ENCODE data around the gene NBEAL1. TPM values are rescaled to one million over a fixed set of nuclear protein-coding genes. Genes with fewer than 3 reads are reported as not detected.
"Not testable (repeated sequence)": the region's sequence is repeated elsewhere in the genome, so short reads cannot be mapped to it uniquely, and the experiment has no call there.

Gene NBEAL1
- total RNA-seq, 1 donor from 2014 or later = 18.0 TPM

DNA sequence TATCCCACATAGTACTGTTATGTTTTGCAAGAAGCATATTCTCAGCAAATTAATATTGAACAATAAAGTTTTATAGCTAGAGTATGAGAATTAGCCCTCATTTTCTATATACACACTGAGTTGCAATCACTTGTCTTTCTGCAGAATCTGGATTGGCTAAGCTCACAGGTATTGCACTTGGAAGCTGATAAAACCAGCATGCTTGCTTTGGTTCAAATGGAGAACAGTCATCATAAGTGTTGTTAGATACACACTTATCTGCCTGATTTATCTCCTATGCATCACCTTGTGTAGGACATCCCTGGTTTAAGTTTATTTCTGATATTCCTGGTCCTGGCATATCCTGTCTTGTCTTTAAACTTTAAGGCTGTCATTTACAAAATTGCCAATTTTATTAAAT, 186.2 kb downstream of the NBEAL1 start:
- Histone ChIP-seq H3K4me1 (no peaks in the 10 kb centered on the region), H3K36me3 (peaks cover 84% of the 10 kb centered on the region), H3K4me3 (no peak overlapping the region), H3K27me3 (ENCODE audit: low read depth) (no peaks in the 10 kb centered on the region), H3K27ac (replicated peaks) (no peak overlapping the region), H3K9me3 (replicated peaks) (no peaks in the 10 kb centered on the region)
- intact Hi-C loops (cut with micrococcal nuclease) = no loop called here
- TF ChIP-seq, protein P1, sequence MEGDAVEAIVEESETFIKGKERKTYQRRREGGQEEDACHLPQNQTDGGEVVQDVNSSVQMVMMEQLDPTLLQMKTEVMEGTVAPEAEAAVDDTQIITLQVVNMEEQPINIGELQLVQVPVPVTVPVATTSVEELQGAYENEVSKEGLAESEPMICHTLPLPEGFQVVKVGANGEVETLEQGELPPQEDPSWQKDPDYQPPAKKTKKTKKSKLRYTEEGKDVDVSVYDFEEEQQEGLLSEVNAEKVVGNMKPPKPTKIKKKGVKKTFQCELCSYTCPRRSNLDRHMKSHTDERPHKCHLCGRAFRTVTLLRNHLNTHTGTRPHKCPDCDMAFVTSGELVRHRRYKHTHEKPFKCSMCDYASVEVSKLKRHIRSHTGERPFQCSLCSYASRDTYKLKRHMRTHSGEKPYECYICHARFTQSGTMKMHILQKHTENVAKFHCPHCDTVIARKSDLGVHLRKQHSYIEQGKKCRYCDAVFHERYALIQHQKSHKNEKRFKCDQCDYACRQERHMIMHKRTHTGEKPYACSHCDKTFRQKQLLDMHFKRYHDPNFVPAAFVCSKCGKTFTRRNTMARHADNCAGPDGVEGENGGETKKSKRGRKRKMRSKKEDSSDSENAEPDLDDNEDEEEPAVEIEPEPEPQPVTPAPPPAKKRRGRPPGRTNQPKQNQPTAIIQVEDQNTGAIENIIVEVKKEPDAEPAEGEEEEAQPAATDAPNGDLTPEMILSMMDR (IDR thresholded peaks at IDR 0.05; ENCODE audit: borderline replicate concordance) = no peak
- DNase-seq = no peak

DNA sequence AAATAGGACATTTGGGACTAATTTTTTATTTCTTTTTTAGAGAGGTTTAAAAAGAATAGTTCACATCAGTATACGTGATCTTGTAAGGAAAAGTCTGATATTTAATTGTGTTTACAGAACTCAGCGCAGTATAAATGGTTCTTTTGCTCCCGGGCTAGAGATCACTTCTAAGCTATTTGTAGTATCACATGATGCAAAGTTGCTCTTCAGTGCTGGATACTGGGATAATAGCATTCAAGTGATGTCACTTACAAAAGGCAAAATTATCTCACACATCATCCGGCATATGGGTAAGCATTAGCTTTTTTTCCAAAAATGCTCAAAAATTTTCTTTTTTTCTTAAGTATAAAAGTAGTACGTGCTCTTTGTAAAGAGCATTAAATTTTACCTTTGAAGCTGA, 186.8 kb downstream of the NBEAL1 start:
- intact Hi-C loops (cut with micrococcal nuclease) = no loop called here
- Histone ChIP-seq H3K4me1 (no peaks in the 10 kb centered on the region), H3K9me3 (replicated peaks) (no peaks in the 10 kb centered on the region), H3K4me3 (no peak overlapping the region), H3K27me3 (ENCODE audit: low read depth) (no peaks in the 10 kb centered on the region), H3K27ac (replicated peaks) (no peak overlapping the region), H3K36me3 (peaks cover 84% of the 10 kb centered on the region)
- TF ChIP-seq, protein P1 (IDR thresholded peaks at IDR 0.05; ENCODE audit: borderline replicate concordance) = no peak
- DNase-seq = no peak

DNA sequence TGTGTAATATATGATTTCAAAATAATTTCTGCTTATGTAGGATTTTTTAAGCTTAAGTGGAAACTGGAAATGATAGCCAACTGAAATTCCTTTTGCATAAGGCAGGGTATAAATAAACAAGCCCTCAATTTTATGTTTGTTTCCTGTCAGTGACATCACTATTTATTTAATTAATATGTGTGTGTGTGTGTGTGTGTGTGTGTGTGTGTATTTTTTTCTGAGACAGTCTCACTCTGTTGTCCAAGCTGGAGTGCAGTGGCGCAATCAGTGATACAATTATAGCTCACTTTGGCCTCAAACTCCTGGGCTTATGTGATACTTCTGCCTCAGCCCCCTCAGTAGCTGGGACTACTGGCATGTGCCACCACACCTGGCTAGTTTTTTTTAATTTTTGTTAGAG, 194.9 kb downstream of the NBEAL1 start:
- DNase-seq = no peak
- intact Hi-C loops (cut with micrococcal nuclease) = no loop called here
- Histone ChIP-seq H3K27ac (replicated peaks) (no peak overlapping the region), H3K27me3 (ENCODE audit: low read depth) (no peaks in the 10 kb centered on the region), H3K4me3 (no peak overlapping the region), H3K36me3 (peaks cover 52% of the 10 kb centered on the region), H3K4me1 (no peaks in the 10 kb centered on the region), H3K9me3 (replicated peaks) (no peaks in the 10 kb centered on the region)
- TF ChIP-seq, protein P1 (IDR thresholded peaks at IDR 0.05; ENCODE audit: borderline replicate concordance) = no peak

DNA sequence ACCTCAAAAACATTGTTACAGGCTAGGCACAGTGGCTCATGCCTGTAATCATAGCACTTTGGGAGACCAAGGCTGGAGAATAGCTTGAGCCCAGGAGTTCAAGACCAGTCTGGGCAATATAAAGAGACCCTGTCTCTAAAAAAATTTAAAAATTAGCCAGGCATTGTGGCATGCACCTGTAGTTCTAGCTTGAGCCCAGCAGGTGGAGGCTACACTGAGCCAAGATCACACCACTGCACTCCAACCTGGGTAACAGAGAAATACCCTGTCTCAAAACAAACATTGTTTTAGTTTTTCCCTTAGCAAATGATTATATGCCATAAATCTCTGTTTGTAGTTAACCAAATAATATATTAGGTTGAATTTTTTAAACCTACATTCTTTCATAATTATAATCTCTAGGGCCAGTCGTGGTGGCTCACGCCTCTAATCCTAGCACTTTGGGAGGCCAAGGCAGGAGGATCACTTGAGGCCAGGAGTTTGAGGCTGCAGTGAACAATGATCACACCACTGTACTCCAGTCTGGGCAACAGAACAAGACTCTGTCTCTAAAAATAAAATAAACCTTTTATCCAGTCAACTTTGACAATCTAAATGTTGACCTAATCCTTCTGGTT, 210.9 kb downstream of the NBEAL1 start:
- H3K4me3 ChIP-seq = no peak overlapping the region
- DNase-seq = no peak
- no peaks in the 10 kb centered on the region for H3K4me1 ChIP-seq
- intact Hi-C loops (cut with micrococcal nuclease) = no loop called here
- H3K27me3 ChIP-seq (ENCODE audit: low read depth) = no peaks in the 10 kb centered on the region
- TF ChIP-seq, protein P1 (IDR thresholded peaks at IDR 0.05; ENCODE audit: borderline replicate concordance) = peak; percentile 77
- H3K36me3 ChIP-seq = peaks cover 6% of the 10 kb centered on the region
- no peak overlapping the region for H3K27ac ChIP-seq (replicated peaks)
- no peaks in the 10 kb centered on the region for H3K9me3 ChIP-seq (replicated peaks)

DNA sequence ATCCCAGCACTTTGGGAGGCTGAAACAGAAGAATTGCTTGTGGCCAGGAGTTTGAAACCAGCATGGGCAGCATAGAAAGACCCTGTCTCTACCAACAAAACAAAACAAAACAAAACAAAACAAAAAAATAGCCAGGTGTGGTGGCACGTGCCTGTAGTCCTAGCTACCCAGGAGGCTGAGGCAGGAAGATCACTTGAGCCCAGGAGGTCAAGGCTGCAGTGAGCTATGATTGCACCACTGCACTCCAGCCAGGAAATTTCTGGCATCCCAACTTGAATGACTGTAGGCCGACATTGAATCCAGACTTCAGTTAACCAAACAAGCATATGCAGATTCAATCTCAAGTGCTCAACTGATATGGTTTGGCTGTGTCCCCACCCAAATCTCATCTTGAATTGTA, 215.0 kb downstream of the NBEAL1 start:
- H3K4me3 ChIP-seq; H3K4me1 ChIP-seq; intact Hi-C loops (cut with micrococcal nuclease): not testable (repeated sequence)

DNA sequence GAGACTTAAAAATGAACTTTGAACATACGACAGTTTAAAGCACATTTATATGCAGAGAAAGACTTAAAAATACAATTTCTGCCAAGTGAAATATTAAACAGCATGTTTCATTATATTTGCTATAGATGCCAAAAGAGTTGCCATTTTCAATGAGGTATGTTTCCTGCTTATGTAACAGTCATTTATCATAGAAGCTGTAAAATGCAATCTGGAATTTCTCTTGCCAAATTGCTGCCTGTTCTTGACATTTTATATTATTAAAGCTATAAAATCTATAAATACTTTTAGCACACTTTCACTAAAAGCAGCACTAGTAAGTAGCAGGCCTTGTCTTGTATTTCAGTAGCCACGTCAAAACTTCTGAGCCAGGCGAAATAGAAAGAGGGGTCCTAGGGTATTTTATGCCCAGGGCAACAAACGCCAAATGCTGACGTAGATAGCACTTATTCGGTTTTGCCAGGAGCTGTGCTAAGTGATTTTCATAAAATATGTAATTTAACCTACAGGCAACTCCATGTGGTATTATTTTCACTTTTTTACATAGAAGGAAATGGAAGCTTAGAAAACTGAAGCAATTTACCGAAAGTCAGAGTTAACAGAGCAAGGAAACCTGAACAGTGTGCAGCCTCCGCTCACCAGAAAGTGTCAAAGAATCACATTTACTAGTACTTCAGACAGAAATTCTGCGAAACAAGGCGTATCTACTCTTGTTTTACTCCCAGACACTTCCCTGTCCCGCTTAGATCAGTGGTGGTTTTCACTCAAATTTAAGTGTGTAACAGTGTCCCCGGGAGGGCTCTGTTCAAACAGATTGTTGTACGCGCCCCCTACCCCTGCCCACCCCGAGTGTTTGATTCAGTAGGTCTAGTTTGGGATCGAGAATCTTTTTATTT, 222.9 kb downstream of the NBEAL1 start:
- intact Hi-C loops (cut with micrococcal nuclease) = no loop called here
- H3K27ac ChIP-seq (replicated peaks) = peak overlapping the region; percentile 99
- H3K36me3 ChIP-seq = peaks cover 7% of the 10 kb centered on the region
- no peaks in the 10 kb centered on the region for H3K27me3 ChIP-seq (ENCODE audit: low read depth)
- H3K4me3 ChIP-seq = peak overlapping the region; percentile 98
- H3K4me1 ChIP-seq = peaks cover 36% of the 10 kb centered on the region
- TF ChIP-seq, protein P1 (IDR thresholded peaks at IDR 0.05; ENCODE audit: borderline replicate concordance) = no peak
- no peak for DNase-seq
- H3K9me3 ChIP-seq (replicated peaks) = no peaks in the 10 kb centered on the region

More for the DNA sequence above, 215.0 kb downstream of the NBEAL1 start:
- H3K9me3 ChIP-seq (replicated peaks); H3K27ac ChIP-seq (replicated peaks); H3K27me3 ChIP-seq (ENCODE audit: low read depth); DNase-seq; H3K36me3 ChIP-seq: not testable (repeated sequence)
